OCI-LY1 (cell line): ENCODE results near the gene ZNF365.

Experiments
- EZH2 ChIP-seq: fragments of 200-600 bp; sonication (generic), shearing (Covaris generic); IDR thresholded peaks from 2 replicates; pipeline ENCODE4 v1.8.0; 2017; ENCODE audit warnings: borderline replicate concordance, mixed run types, mild to moderate bottlenecking, antibody characterized with exemption, low read length, moderate library complexity, mixed read lengths
- TF ChIP-seq, protein P1 (sequence below): fragments of 200-600 bp; sonication (generic), shearing (Covaris generic); IDR thresholded peaks from 2 replicates; pipeline ENCODE4 v1.5.1; 2017; ENCODE audit warnings: mild to moderate bottlenecking, antibody characterized with exemption, low read length, moderate library complexity, mixed read lengths

DNA sequence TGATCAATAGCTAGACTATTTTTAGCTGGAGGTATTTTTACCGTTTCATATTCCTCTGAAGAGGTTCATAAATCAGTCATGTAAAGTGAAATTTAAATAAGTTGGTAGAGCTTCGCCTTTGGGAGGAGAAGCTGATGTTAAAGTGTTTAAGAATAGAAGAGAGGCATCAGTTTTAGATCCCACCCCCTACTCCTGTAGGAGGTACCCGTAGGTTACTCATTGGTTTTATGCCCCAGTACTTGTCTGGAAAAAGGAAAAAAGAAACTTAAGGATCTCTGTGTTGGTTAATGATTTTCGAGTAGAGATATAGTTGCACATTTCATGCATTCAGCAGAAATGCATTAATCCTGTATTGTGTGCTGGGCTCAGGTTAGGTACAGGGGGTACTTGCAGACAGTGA lies 8.7 kb downstream of the ZNF365 start:
- TF ChIP-seq, protein P1, sequence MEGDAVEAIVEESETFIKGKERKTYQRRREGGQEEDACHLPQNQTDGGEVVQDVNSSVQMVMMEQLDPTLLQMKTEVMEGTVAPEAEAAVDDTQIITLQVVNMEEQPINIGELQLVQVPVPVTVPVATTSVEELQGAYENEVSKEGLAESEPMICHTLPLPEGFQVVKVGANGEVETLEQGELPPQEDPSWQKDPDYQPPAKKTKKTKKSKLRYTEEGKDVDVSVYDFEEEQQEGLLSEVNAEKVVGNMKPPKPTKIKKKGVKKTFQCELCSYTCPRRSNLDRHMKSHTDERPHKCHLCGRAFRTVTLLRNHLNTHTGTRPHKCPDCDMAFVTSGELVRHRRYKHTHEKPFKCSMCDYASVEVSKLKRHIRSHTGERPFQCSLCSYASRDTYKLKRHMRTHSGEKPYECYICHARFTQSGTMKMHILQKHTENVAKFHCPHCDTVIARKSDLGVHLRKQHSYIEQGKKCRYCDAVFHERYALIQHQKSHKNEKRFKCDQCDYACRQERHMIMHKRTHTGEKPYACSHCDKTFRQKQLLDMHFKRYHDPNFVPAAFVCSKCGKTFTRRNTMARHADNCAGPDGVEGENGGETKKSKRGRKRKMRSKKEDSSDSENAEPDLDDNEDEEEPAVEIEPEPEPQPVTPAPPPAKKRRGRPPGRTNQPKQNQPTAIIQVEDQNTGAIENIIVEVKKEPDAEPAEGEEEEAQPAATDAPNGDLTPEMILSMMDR: no peak
- TF ChIP-seq EZH2: no peak
